ENCODE results near the gene KRT71.
A peak's percentile ranks its signal among the peaks of the same experiment; 100 is the strongest.
"Not testable (repeated sequence)": the region's sequence is repeated elsewhere in the genome, so short reads cannot be mapped to it uniquely, and the experiment has no call there.

Gene KRT71

DNA sequence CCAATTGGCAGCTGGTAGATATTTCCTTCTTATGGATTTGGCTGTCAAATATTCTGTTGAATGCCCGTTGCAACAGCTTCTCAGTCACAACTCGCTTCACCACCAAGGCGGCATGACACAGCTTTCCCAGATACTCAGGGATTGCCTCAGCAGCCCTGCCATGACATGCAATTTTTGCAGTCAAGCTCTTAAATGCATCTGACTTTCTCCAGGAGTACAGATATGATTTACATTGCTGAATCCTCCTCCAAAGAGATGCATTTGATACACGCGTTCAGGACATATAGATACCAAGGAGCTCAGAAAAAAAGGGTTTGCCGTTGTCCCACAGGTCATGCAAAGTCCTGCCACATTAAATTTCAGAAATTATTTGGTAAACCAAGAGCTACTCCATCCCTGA lies 39.2 kb downstream of the KRT71 start:
- H3K27me3 Mint-ChIP-seq (ENCODE audit: low read depth, poor library complexity) = no peaks in the 10 kb centered on the region
- H3K9me3 Mint-ChIP-seq = peaks cover 18% of the 10 kb centered on the region
- H3K27ac Mint-ChIP-seq = no peak overlapping the region
- TF ChIP-seq CTCF (IDR thresholded peaks at IDR 0.05) = no peak
- no peak overlapping the region for H3K4me3 Mint-ChIP-seq
- no peaks in the 10 kb centered on the region for H3K4me1 Mint-ChIP-seq
- peaks cover 7% of the 10 kb centered on the region for H3K36me3 Mint-ChIP-seq (ENCODE audit: low read depth)
- no peak for DNase-seq

DNA sequence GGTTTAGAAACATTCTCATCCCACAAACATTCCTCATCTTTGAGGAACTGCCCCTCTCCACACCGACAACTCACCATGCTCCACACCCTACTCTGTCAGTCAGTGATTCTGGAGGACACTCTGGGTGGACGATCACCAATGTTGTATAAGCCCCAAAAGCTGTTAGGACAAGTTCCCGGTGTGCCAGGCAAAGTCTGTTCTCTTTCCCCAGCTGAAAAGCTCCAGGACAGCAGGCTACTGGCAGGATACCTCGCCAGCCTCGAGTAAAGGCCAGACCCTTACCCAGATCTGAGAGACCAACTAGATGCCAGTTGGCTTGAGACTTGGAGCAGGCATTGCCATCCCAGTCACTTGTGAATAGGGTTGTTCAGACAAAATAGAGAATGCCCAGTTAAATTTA lies 44.7 kb downstream of the KRT71 start:
- no peaks in the 10 kb centered on the region for H3K27me3 Mint-ChIP-seq (ENCODE audit: low read depth, poor library complexity)

DNA sequence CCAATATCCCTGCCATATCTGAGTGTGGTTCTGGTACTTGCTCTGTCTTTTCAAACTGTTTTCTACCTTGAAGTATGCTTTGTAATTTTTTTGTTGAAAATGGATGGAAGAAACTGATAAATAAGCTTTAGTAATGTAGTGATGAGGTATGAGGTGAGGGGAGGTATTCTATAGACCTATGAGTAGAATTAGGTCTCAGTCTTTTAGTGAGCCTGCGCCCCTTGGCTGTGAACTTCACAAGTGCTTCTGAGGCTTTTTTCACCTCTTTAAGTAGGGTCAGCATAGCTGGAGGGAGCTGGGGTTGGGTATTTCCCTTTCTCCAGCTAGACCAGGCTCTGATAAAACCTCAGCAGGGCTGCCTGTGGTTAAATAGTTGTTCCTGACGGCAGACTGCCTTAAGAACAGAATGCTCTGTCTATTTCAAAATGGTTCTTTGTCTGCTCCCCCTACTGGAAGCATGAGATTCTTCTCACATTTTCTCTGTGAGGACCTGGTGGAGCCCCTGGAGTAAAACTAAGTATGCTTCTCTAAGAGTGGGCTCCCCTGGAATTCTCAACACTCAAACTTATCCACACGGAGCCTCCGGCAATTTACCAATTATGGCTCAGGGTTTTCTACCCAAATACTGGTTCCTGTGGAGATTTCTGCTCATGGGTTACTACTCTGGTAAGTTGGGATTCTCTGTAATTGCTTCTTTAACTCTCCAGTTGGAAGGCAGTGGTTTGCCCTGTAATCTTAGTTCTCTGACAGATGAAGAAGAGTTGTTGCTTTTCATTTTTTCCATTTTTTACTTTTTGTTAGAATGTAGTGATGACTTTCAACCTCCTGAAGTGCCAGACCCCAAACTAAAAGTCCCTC lies 45.9 kb downstream of the KRT71 start:
- Mint-ChIP-seq H3K27ac (no peak overlapping the region), H3K9me3 (peaks cover 28% of the 10 kb centered on the region), H3K4me3 (no peak overlapping the region), H3K36me3 (ENCODE audit: low read depth) (peaks cover 7% of the 10 kb centered on the region), H3K27me3 (ENCODE audit: low read depth, poor library complexity) (no peaks in the 10 kb centered on the region), H3K4me1 (no peaks in the 10 kb centered on the region)
- DNase-seq = no peak
- TF ChIP-seq CTCF (IDR thresholded peaks at IDR 0.05) = peak; percentile 55

More for the DNA sequence above, 44.7 kb downstream of the KRT71 start:
- Mint-ChIP-seq H3K9me3 (peaks cover 21% of the 10 kb centered on the region), H3K36me3 (ENCODE audit: low read depth) (peaks cover 7% of the 10 kb centered on the region), H3K4me1 (no peaks in the 10 kb centered on the region), H3K27ac (no peak overlapping the region), H3K4me3 (no peak overlapping the region)
- no peak for DNase-seq
- TF ChIP-seq CTCF (IDR thresholded peaks at IDR 0.05) = no peak

DNA sequence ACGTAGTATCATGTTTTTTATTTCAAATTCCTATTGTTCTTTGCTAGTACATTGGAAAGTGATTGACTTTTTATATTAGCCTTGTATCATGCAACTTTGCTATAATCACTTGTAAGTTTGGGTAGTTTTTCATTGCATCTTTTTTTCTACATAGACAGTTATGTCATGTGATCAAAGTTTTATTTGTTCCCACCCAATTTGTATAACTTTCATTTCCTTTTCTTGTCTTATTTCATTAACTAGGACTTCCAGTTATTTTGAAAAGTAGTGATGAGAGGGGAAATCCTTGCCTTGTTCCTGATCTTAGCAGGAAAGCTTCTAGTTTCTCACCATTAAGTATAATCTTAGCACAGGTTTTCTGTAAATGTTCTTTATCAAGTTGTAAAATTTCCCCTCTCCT lies 50.1 kb downstream of the KRT71 start:
- DNase-seq = no peak
- H3K27ac Mint-ChIP-seq = no peak overlapping the region
- H3K4me3 Mint-ChIP-seq = no peak overlapping the region
- H3K9me3 Mint-ChIP-seq = peaks cover 21% of the 10 kb centered on the region
- no peaks in the 10 kb centered on the region for H3K36me3 Mint-ChIP-seq (ENCODE audit: low read depth)
- H3K27me3 Mint-ChIP-seq (ENCODE audit: low read depth, poor library complexity) = no peaks in the 10 kb centered on the region
- H3K4me1 Mint-ChIP-seq = no peaks in the 10 kb centered on the region
- no peak for TF ChIP-seq CTCF (IDR thresholded peaks at IDR 0.05)

DNA sequence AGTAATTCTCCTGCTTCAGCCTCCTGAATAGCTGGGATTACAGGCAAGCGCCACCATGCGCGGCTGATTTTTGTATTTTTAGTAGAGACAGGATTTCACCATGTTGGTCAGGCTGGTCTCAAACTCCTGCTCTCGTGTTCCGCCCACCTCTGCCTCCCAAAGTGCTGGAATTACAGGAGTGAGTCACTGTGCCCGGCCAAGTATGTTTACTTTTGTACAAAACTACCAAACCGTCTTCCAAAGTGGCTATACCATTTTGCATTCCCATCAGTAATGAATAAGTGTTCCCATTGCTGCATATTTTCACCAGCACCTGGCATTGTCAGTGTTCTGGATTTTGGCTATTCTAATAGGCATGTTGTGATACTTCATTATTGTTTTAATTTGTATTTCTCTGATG lies 51.5 kb downstream of the KRT71 start:
- H3K27ac Mint-ChIP-seq = no peak overlapping the region
- no peaks in the 10 kb centered on the region for H3K36me3 Mint-ChIP-seq (ENCODE audit: low read depth)
- H3K9me3 Mint-ChIP-seq = peaks cover 21% of the 10 kb centered on the region
- peaks cover 9% of the 10 kb centered on the region for H3K4me1 Mint-ChIP-seq
- peaks cover 3% of the 10 kb centered on the region for H3K27me3 Mint-ChIP-seq (ENCODE audit: low read depth, poor library complexity)
- no peak for DNase-seq
- TF ChIP-seq CTCF (IDR thresholded peaks at IDR 0.05) = no peak
- no peak overlapping the region for H3K4me3 Mint-ChIP-seq

GRCh38 chr12:52500574-52500973 lies 52.4 kb downstream of the KRT71 start:
- H3K36me3 Mint-ChIP-seq (ENCODE audit: low read depth) = not testable (repeated sequence)

More at GRCh38 chr12:52500574-52500973, 52.4 kb downstream of the KRT71 start:
- Mint-ChIP-seq H3K9me3 (peaks cover 21% of the 10 kb centered on the region), H3K4me1 (peaks cover 18% of the 10 kb centered on the region)
- H3K27ac Mint-ChIP-seq; DNase-seq; H3K27me3 Mint-ChIP-seq (ENCODE audit: low read depth, poor library complexity); H3K4me3 Mint-ChIP-seq: not testable (repeated sequence)

All from nephron progenitor cell (in vitro differentiated cells).